HT1080 (cell line): ENCODE measurements around the gene OSBPL2. TPM values are rescaled to one million over a fixed set of nuclear protein-coding genes. Genes with fewer than 3 reads are reported as not detected.

Source experiments
- DNase-seq: peaks from one replicate; pipeline ENCODE4 v3.0.0-alpha.2; 2015; ENCODE audit warnings: low read depth
- total RNA-seq: library from RNA; depleted of rRNA; stranded (reverse); fragments of >200 nt; shearing (Covaris generic); gene quantifications from 2 replicates; pipeline ENCODE4 v1.2.3, GENCODE V29; 2014

The OSBPL2 gene
- total RNA-seq, 1 experiment from 2014 or later, result 13.4 TPM

DNA sequence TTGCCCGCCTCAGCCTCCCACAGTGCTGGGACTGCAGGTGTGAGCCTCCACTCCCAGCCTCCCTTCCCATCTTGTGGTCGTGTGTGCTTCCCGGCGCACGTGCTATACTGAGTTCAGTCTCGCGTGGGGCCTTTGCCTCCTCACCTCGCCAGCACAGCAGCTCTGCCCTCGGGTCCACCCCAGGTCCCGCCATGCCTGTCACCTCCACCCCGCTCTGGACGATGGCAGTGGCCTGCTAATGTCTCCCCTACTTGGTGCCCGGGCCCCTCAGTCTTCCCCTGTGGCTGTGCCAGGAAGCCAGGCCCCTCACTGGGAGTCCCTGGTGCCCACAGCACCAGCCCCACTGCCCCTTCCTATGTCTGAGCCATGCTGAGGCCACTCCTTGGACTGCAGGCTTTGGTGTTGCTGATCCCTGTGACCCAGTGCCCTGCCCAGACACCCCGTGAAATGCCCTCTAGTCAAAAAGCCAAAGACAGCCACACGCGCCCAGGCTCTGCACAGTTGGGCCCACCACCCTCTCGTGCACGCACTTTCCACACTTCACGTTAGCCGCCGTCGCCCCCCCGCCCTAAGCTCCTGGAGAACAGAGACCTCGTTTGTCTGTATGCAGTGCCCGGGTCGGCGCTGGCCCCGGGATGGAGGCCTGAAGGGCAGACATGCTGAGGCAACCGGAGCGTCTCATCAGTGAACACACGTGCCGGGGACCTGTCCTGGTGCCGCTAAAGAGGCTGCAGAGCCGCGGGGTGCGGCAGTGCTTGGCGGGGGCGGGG, 32.5 kb upstream of the OSBPL2 start:
- no peak for DNase-seq

DNA sequence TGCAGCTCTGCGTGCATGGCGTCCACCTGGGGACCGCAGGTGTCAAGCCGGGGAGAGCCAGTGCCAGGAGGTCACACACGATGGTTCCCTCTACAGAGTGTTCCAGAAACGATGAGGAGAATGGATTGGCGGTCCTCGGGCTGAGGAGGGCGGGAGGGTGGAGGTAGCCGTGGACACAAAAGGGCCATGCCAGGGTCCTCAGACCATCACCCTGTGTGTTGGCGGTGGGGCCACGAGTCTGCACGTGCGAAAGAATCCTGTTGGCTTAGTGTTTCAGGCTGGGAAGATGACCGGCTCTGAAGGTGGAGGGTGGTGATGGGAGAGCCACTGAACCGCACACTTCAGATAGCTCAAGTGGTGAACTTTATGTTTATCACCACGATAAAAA, 31.9 kb upstream of the OSBPL2 start:
- no peak for DNase-seq

DNA sequence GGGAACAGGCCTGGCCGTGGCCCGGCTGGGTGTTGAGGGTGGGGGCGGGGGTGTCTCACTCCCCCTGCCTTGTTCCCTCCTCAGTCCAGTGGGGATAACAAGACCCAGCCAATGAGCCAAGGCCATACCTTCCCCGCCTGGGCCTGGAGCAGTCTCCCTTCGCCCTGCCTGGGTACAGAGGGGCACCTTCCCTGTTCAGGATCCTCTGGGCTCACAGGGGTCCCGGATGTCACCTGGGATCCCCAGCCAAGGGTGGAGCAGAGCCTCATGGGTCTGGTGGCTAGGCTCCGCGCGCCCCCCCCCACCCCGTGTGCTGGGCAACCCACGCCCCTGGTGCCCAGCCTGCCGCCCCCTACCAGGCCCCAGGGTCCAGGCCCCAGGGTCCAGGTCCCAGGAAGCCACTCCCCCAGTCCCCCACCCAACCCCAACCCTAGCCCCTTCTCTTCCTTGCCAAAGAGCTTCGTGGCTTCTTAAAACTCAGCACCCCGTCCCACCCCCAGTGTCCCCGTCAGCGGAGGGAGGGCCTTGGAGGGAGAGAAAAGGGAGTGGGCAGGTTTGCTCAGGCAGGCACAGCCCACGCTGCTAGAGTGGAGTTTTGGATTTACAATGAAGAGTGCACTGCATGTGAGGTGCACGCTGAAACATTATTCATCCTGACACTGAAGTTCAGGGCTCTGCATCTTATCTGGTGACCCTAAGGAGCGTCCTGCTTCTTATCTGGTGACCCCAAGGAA, 30.1 kb upstream of the OSBPL2 start:
- no peak for DNase-seq

DNA sequence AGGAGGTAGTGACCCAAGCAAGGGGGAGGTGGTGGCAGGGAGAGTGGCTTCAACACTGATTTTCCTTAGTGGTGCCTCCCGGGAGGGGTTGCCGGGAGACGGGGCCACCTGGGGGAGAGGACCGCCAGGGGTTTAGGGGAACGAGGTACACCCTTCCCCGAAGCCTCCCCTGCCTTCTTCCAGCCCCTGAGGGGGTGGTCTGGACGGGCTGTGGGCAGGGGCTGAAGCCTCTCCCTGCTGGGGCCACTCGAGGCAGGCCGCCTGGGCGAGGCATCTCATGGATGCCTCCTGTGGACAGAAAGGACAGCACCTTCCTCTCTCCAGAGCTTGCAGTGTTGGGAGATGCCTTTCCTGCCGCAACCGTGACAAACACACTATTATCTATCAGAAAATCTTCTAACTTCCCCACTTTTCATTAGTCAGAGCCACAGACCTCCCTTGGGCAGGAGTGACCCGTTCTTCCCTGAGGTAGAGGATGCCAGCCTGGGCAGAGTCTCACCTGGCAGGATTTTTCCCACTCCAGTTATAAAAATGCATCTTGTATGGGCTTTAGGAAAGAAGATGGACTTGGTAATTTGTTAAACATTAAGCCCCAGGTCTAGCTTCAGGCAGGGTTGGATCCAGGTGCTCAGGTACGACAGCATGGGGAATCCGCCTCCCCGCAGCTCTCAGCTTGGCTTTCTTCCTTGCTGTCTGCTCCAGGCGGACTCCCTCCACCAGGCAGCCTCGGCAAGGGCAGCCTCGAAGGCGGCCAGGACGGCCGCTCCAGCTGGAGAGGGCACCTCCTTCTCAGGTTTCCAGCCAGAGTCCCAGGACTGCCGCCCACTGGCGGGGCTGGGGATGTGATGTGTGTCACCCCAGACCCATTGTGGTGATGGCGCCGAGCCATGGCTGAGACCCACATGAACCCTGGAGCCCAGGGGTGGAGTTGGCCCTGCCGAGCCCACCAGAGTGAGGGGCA, 29.2 kb upstream of the OSBPL2 start:
- DNase-seq, result peak; percentile 27

DNA sequence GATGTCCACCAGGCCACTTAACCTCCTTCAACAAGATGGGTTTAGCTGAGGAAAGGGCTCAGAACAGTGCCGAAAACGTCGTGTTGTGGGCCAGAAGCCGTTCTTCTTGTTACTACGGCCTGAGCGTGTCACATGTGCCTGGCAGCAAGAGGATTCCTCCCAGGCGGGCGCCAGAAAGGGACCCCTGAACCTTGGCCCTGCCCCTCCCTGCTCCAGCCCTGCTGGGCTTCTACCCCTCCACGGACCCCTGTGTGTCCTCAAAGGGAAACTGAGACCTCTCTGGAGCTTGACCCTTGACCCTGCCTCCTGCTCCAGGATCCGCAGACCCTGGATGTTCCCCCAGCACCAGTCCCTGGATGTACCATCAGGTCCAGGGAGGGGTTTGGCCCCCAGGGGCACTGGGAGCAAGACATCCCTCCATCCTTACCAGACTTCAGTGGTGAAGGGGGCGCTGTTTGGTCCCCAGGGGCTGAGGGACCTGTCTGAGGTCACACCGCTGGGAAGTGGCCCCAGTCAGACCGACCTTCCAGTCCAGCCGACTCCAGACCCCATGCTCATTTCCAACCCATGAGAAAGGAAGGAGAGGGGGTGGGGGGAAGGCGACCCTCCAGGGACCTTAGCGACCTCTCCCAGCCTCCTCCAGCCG, 28.3 kb upstream of the OSBPL2 start:
- DNase-seq, result no peak

DNA sequence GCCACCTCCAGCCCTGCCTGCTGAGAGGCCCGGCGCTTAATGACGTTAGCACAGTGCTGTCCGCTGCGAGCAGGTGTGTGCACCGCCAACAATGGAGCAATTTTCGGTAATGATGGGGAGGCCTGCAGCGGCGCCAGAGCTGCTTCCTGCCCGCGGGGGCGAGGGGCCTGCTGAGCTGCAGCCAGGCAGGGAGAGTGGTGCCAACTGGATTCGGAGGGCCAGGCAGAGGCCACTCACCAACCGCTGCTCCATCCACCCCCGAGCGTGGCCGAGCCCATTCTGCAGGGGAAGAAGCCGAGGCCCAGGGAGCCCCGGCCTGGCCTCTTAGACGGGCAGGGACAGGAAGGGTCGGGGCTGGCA, 27.8 kb upstream of the OSBPL2 start:
- DNase-seq, result no peak

DNA sequence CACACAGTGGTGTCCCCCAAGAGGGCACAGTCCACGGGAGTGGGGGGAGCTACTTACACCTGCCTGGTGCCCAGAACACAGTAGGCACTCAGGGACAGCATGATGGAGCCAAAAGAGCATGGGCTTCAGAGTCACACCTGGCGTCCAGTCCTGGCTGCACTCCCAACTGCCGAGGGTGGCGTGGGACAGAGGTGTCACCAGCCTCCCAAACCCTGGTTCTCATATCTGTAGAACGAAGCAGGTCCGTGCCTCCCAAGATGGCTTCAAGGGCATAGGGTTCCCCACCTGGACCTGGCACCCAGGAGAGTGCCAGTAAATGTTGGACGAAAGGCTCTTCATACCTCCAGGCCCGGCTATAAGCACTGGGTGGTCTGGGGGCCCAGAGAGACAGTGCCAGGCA, 27.1 kb upstream of the OSBPL2 start:
- DNase-seq, result no peak

DNA sequence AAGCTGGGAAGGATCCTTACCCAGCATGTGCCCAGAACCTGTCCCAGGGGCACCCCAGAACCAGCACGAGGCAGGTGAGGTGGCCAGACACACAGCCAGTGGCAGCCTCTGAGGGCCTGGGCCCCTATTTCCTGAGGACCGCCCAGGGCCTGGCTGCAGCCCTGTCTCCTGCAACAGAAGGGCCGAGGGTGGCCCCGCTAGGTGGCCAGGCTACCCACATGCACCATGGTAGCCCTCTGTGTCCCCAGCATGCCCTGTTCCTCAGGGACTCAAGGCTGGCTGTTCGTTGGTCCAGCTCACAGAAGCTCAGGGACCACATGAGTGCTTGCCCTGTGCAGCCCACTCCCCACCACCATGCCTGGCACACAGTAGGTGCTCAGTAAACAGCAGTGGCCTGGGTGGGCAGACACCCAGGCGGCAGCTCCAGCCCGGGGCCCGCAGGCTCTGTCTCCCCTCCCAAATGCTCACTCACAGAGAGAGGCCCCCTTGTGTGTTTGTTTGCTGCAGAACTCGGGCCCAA, 26.5 kb upstream of the OSBPL2 start:
- no peak for DNase-seq

DNA sequence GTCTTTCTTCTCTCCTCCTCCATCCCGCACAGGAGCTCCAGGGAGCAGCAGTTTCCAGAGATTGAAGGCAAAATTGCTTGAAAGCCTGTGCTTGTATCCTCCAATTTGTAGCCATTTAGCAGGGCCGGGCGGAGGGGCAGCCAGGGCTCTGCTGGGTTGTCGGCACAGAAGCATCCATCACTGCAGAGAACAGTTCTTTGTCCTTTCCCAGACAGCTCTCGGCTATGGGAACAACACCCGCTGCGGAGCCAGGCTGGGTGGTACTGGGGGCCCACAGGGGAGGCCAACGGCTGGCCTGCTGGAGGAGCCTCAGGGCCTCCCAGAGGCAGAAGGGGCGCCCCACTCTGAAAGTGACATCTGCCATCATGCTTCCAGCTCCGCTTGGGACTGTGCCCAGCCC, 26.0 kb upstream of the OSBPL2 start:
- no peak for DNase-seq

DNA sequence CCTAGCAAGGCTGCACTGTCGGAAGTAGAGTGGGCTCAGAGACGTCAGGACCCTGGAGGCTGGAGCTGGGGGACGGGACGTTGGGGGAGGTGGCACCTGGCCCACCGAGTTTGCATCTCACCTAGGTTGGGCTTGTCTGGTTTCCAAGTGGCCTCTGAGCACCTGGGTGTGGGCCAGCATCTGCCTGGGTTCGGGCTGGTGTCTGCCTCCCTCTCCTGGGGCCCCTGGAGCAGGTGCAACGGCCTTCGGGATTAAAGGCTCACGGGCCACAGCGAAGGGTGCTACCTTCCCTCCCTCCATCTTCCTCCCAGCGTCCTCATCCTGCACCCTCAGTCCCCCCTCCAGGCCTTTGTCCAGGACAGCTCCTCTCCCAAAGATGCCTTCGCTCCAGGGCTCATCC, 24.3 kb upstream of the OSBPL2 start:
- no peak for DNase-seq

DNA sequence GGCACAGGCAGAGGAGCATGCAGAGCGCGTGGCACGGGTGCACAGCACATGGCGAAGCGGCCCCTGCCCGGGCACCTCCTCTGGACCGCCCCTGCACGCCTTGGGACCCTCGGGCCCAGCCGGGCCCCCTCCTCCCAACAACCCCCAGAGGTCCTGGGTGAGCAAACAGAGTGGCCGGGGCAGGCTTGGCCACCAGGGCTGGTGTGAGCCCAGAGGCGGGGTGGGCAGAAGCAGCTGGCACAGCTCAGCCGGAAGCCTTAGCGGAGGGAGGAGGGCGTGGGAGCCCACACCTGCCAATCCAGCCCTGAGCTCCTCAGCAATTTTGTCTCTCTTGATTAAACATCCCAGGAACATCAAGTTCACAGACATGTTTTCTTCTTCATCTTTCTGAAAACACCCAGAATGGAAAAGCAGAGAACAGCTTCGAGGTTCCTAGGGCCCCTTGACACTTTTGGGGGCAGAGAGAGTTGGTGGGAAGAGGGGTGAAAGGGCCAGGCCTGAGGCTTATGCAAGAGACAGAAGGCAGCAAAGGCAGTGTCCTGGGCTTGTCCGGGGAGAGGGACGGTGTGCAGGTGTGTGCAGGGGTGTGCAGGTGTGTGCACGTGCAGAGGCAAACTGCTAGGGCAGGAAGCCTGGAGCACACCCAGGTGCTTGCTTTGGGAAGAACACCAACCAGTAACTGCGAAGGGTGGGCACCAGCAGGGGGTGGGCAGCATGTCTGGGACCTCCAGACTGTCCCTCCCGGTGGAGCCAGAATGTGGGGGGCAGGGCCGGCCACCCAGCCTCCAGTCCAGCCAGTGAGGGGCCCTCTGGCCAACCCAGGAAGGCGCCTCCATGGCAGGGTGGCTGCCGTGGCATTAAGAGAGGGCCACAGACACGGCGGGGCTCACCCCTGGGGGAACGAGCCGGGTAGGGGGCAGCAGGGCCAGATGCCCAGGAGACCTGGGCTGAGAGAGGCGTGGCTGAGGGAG, 23.0 kb upstream of the OSBPL2 start:
- DNase-seq, result no peak

DNA sequence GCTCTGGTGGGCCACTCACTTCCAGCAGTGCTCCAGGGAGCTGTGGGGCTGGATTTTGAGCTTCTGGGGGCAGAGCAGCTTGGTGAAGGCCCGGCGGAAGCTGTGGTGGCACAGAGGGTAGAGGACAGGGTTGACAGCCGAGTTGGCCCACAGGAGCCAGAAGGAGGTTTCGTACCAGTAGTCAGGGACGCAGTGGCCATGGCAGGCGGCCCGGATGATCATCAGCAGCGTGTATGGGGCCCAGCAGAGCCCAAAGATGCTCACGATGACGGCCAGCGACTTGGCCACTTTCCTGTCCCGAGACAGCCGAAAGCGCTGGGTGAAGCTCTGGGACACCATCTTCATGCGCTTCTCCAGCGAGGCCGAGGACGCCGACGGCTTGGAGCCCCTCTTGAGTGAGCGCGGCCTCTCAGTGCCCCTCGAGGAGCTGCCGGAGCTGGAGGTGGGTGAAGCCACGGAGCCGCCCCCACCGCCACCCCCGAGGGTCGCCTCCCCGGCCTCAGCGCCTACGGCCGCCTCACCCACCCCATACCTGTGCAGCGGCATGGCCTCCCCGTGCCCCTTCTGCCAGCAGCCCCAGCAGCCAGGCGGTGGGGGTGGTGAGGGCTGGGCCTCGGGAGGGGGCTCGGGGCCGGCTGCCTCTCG, 22.2 kb upstream of the OSBPL2 start:
- no peak for DNase-seq

DNA sequence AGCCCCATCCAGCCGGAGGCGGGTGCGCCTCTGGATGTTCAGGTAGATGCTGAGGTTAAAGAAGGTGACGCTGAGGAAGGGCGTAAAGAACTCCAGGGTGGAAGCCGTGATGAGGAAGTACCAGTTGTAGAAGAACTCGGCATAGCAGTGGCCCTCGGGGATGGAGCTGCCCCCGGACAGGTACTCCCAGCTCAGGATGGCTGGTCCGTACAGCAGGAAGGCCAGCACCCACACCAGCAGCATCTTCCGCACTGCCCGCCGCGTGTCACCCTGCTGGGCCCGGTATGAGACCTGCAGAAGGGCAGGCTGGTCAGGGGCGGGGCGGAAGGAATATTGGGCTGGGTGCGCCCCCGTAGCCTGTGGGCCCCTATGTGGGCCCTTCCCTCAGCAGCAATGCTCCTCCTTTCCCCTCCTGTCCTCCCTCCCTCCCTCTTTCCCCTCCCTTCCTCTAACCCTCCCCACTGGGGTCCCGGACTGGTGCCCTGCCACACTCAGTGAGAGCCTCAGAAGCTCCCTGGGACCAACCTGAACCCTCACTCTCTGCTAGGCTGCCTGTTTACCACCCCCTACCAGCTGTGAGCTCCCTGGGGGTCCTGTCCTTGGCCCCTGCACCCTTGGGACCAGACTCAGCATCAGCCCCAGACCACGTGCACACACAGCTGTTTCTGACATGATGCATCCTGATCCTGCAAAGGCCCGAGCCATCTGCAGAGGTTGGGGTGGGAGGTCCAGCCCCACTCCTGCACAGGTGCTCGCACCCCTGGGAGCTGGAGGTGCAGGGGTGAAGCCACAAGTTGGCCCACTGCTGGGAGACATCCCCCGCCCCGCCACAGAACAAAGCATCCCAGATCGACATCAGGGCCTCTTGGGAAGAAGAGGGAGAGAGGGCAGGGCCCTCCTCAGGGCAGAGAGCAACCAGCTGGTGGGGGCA, 21.4 kb upstream of the OSBPL2 start:
- DNase-seq, result no peak

DNA sequence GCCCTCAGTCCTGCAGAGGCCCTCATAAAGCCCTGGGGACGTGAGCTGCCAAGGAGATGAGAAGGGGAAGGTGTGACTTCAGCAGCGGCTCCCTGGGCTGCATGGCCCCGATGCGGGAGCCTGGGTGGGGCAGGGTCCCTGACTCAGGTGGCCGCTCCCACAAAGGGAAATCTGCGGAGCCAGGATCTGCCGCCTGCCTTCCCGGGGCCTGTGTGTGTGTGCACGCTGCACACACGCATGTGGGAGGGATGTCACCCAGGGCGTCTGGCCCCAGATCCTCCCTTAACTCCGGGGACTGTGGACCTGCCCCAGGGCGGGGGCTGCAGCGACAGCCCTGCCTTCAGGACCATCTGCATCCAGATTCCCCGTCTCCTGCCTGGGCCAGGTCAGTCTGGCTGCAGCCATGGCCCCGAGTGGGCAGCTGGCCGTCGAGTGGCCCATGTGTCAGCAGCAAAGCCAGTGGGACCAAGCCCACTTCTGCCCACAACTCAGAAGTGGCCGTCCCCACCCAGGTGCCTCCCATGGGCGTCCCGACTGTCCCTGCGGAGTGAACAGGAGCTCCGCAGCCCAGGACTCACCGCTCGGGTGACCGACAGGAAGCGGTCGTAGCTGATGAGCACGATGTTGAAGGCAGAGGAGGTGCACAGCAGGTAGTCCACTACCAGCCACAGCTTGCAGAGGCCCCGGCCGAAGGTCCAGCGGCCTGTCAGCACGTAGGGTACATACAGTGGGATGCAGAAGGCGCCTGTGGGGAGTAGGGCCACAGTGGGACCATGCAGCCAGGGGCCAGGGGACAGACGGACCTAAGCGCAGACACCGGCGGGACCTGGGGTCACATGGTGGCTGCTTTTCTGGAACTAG, 20.2 kb upstream of the OSBPL2 start:
- no peak for DNase-seq

DNA sequence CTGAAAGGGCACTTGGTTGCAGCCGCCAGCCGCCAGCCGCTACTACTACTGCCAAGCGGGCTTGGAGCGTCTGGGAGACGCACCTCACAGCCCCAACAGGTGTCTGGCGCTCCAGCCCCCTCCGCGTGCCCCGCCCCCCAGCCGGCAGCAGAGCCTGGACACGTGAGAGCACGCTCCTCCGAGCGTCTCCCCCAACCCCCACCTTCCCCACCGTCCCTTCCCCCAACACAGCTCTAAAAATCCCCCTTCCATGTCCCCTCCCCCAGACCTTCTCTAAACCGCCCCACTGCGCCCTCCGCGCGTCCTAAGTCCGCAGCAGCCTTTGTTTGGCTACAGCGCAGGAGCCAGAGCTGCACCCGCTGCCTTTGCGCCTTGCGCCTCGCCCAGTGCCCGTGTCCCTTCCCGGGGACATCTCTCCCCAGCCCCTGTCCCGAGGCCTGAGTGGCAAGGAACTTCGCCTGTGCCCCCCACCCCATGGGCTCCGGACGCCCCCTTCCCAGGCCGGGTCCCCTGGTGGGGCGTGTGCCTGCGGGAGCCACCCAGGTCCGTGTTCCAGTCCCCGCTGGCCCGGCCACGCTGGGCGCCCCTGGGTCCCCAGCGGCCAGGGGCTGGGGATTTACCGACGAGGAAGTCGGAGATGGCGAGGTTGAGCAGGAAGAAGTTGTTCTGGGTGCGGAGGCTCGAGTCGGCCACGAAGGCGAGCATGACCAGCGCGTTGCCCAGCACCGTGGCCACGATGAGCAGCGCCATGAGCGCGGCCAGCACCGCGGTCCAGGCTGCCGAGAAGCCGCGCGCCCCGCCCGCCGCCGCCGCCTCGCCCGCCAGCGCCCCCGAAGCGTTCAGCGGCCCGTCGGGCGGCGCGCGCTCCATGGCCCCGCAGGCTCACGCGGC, 19.0 kb upstream of the OSBPL2 start:
- no peak for DNase-seq

DNA sequence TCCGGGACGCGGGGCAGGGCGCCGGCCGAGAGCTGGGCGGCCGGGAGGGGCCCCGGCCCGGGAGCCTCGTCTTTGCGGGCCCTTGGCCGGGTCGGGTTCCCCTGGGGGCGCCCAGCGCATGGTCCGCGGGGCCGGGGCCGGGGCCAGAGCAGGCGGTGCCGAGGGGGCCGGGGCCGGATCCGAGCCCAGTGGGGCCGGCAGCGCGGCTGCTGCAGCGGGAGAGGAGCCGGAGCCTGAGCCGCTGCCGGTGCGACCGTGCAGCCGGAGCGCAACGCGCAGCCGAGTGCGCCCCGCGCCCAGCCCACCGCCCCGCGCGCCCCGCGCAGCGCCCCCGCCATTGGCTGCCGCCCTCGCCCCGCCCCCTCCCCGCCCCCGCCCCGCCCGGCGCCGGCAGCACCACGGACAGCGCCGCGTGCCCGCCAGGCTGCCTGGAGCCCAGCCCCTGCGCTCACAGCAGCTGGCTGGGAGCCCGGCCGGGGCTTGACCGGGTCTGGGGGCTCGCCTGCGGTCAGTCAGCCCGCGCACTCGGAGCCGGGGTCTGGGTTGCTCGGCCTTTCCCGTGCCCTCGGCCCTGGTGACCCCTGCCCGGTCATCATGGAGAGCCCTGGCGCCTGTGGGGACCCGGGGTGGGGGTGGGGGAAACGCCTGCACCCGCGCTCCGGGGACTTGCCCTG, 18.2 kb upstream of the OSBPL2 start, which contains the start of gene HRH3:
TSS of gene HRH3 (minus strand) at position 287 of the 674 bp plus-strand sequence. CDS start 308 bp downstream, outside the sequence.
- no peak for DNase-seq
